Spleen (tissue), 11 donors: ENCODE results near the gene TTC9. TPM values are rescaled to one million over a fixed set of nuclear protein-coding genes. Genes with fewer than 3 reads are reported as not detected.
"Not testable (repeated sequence)": the region's sequence is repeated elsewhere in the genome, so short reads cannot be mapped to it uniquely, and the experiment has no call there.

Experiments
- DNase-seq: peaks from one replicate; pipeline ENCODE4 v3.0.0-alpha.2; 2020
- H3K27ac ChIP-seq, 8 donors: fragments of 200-600 bp; sonication (generic) in 7 of 8; 1 replicate in 4 of 8; 2 replicates in 4 of 8; pipeline versions ENCODE4 v1.5.0 to v1.8.0; 2016 to 2021; ENCODE audit warnings: inconsistent platforms in 4 of 8, mild to moderate bottlenecking in 4 of 8, moderate library complexity in 1 of 8
- H3K27me3 ChIP-seq, 7 donors: fragments of 200-600 bp; sonication (generic) in 6 of 7; replicated peaks in 1 of 7; 1 replicate in 4 of 7; 2 replicates in 3 of 7; pipeline versions ENCODE4 v1.5.0 to v1.8.0; 2016 to 2021; ENCODE audit warnings: inconsistent platforms in 3 of 7, mild to moderate bottlenecking in 1 of 7
- H3K36me3 ChIP-seq, 6 donors: fragments of 200-600 bp; sonication (generic) in 5 of 6; 1 replicate in 4 of 6; 2 replicates in 2 of 6; pipeline versions ENCODE4 v1.5.0 to v1.8.0; 2016 to 2021; ENCODE audit warnings: inconsistent platforms in 2 of 6
- H3K4me1 ChIP-seq, 6 donors: fragments of 200-600 bp; sonication (generic) in 5 of 6; 1 replicate in 3 of 6; 2 replicates in 3 of 6; pipeline versions ENCODE4 v1.5.0 to v1.8.0; 2016 to 2021; ENCODE audit warnings: inconsistent platforms in 3 of 6
- H3K4me3 ChIP-seq, 8 donors: fragments of 200-600 bp; sonication (generic) in 7 of 8; 1 replicate in 4 of 8; 2 replicates in 4 of 8; pipeline versions ENCODE4 v1.5.0 to v1.8.0; 2016 to 2021; ENCODE audit warnings: inconsistent platforms in 4 of 8, mild to moderate bottlenecking in 4 of 8, moderate library complexity in 2 of 8
- H3K9me3 ChIP-seq, 8 donors: fragments of 200-600 bp; sonication (generic) in 7 of 8; 1 replicate in 4 of 8; 2 replicates in 4 of 8; pipeline versions ENCODE4 v1.5.0 to v1.8.0; 2016 to 2021; ENCODE audit warnings: inconsistent platforms in 4 of 8
- POLR2A ChIP-seq, 3 donors: fragments of 450-650 bp; IDR thresholded peaks; one replicate each; pipeline ENCODE4 v1.5.1; 2017; ENCODE audit warnings: antibody characterized with exemption in 3 of 3, mild to moderate bottlenecking in 1 of 3
- POLR2AphosphoS5 ChIP-seq, 3 donors: sonication (generic); formaldehyde crosslinking; IDR thresholded peaks; one replicate each; pipeline ENCODE4 v1.5.1; 2017; ENCODE audit warnings: antibody characterized with exemption in 3 of 3
- WGBS, 5 donors: extraction: QIAGEN DNeasy Blood & Tissue Kit in 3 of 5; methylation state at CpG; one replicate each; pipeline versions ENCODE4 v1.1.5 to v1.1.7; 2013 to 2018; 5-methylcytosine and 5-hydroxymethylcytosine counted together
- intact Hi-C: fragments of 100-400 bp; cut with DNase I; formaldehyde crosslinking; loops from one replicate; pipeline ENCODE4 v1.15.0; 2023; ENCODE audit warnings: low total_unique reads
- polyA plus RNA-seq, 3 donors: library from polyadenylated mRNA; stranded (reverse); fragments of 200-250 nt; gene quantifications; one replicate each; pipeline ENCODE4 v1.2.1, GENCODE V29; 2013
- total RNA-seq, 7 donors: library from RNA; depleted of rRNA in 3 of 7; stranded (reverse); fragments of >200 nt in 3 of 7; fragmentation: NEBNext Ultra II Directional in 4 of 7; extraction: Animal tissue kit (Norgen Biotek cat#: 25700) in 4 of 7; gene quantifications; one replicate each; pipeline versions ENCODE4 v1.1.0 to v1.2.1, GENCODE V29; 2016 to 2021
- TF ChIP-seq, protein P1 (sequence below), 11 experiments: fragments of 200-600 bp in 7 of 11; fragments of 450-650 bp in 4 of 11; sonication (generic) in 4 of 11; IDR thresholded peaks in 8 of 11; conservative IDR thresholded peaks in 3 of 11; 1 replicate in 7 of 11; 2 replicates in 4 of 11; pipeline versions ENCODE4 v1.4.0 to v1.8.0; 2016 to 2021; ENCODE audit warnings: antibody characterized with exemption in 11 of 11, inconsistent platforms in 4 of 11, mild to moderate bottlenecking in 1 of 11
- donor health status: healthy with polysubstance abuse.
- donor health status: DM: no; HTN: no; CAD: no; lungs with moderate emphysema.
- donor health status: DM: no; HTN: no; CAD: no.
- donor health status: Bipolar disorder and iron deficiency.
- donor health status: healthy.
- donor health status: DM: no; HTN: no; CAD: no.
- donor health status: DM: yes; HTN: yes; CAD: no.

Gene TTC9
- total and polyA plus RNA-seq, 10 donors: 4.6 to 13.2 (median 8.6) TPM

DNA sequence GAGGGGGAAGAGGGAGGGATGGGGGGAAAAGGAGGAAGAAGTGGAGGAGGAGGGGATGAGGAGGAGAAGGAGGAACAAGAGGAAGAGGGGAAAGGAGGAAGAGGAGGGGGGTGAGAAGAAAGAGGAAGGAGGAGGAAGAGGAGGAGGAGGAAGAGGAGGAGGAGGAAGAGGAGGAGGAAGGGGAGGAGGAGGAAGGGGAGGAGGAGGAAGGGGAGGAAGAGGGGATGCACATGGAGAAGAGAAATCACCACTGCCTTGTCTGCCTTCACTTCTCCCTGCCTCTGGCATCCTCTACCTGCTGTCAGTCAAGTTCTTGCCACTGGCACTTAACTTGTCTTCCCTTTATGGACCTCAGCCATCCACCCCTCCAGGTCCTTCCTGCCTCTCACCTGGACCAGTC lies 59.9 kb downstream of the TTC9 start:
- Histone ChIP-seq H3K27ac (peak overlapping the region in 4 of 8 donors; percentile 40 to 71 (median 58)), H3K36me3 (no peaks in the 10 kb centered on the region), H3K4me3 (no peak overlapping the region), H3K27me3 (no peaks in the 10 kb centered on the region), H3K4me1 (peaks cover 0 to 43% (median 6%) of the 10 kb centered on the region in 6 donors), H3K9me3 (no peaks in the 10 kb centered on the region)
- intact Hi-C loops: no loop called here
- TF ChIP-seq, protein P1, sequence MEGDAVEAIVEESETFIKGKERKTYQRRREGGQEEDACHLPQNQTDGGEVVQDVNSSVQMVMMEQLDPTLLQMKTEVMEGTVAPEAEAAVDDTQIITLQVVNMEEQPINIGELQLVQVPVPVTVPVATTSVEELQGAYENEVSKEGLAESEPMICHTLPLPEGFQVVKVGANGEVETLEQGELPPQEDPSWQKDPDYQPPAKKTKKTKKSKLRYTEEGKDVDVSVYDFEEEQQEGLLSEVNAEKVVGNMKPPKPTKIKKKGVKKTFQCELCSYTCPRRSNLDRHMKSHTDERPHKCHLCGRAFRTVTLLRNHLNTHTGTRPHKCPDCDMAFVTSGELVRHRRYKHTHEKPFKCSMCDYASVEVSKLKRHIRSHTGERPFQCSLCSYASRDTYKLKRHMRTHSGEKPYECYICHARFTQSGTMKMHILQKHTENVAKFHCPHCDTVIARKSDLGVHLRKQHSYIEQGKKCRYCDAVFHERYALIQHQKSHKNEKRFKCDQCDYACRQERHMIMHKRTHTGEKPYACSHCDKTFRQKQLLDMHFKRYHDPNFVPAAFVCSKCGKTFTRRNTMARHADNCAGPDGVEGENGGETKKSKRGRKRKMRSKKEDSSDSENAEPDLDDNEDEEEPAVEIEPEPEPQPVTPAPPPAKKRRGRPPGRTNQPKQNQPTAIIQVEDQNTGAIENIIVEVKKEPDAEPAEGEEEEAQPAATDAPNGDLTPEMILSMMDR (IDR thresholded peaks at IDR 0.05 in 8 of 11, conservative IDR thresholded peaks at IDR 0.05 in 3 of 11): no peak
- TF ChIP-seq POLR2AphosphoS5 (IDR thresholded peaks at IDR 0.05): no peak
- TF ChIP-seq POLR2A (IDR thresholded peaks at IDR 0.05): no peak
- no peak for DNase-seq

DNA sequence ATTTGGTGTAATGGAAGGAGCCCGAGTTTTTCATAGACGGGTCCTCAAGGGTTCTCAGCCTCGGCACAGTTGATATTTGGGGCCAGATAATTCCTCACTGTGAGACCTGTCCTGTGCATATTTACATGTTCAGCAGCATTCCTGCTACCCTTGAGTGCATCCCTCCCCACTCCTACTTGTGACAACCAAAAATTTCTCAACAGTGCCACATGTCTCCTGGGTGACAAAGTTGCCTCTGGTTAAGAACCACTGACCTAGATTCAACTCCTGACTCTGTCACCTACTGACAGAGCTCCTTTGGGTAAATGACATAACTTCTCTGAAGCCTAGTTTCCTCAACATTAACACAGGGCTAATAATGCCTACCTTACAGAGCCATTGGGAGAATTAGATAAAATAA lies 60.4 kb downstream of the TTC9 start:
- Histone ChIP-seq H3K27me3 (no peaks in the 10 kb centered on the region), H3K4me3 (no peak overlapping the region), H3K4me1 (peaks cover 0 to 43% (median 6%) of the 10 kb centered on the region in 6 donors), H3K36me3 (no peaks in the 10 kb centered on the region), H3K27ac (no peak overlapping the region), H3K9me3 (no peaks in the 10 kb centered on the region)
- TF ChIP-seq POLR2A (IDR thresholded peaks at IDR 0.05) (no peak), POLR2AphosphoS5 (IDR thresholded peaks at IDR 0.05) (no peak)
- TF ChIP-seq, protein P1 (IDR thresholded peaks at IDR 0.05 in 8 of 11, conservative IDR thresholded peaks at IDR 0.05 in 3 of 11): no peak
- no peak for DNase-seq
- WGBS, 5 donors: 60 to 93% (median 92%) methylated on average over 3 of the region's 3 CpGs
- intact Hi-C loops: no loop called here

DNA sequence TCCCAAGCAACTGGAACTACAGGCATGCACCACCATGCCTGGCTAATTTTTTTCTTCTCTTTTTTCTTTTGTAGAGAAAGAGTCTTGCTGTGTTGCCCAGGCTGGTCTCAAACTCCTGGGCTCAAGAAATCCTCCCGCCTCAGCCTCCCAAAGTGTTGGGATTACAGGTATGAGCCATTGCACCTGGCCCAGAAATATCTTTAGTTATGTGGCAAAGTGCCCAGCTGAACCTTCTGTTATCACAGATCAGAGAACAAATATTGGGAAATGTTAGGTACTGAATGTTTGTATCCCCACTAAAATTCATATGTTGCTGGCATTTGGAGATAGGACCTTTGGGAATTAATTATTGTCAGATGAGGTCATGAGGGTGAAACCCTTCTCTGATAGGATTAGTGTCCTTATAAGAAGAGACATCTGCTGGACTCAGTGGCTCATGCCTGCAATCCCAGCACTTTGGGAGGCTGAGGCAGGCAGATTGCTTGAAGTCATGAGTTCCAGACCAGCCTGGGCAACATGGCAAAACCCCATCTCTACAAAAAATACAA lies 62.0 kb downstream of the TTC9 start:
- H3K4me3 ChIP-seq, DNase-seq, H3K36me3 ChIP-seq, H3K27me3 ChIP-seq, intact Hi-C loops, H3K9me3 ChIP-seq, H3K27ac ChIP-seq: not testable (repeated sequence)
- peaks cover 0 to 32% (median 1%) of the 10 kb centered on the region in 6 donors for H3K4me1 ChIP-seq
- 81 to 100% (median 91%) methylated on average over 1 of the region's 1 CpG for WGBS, 5 donors

DNA sequence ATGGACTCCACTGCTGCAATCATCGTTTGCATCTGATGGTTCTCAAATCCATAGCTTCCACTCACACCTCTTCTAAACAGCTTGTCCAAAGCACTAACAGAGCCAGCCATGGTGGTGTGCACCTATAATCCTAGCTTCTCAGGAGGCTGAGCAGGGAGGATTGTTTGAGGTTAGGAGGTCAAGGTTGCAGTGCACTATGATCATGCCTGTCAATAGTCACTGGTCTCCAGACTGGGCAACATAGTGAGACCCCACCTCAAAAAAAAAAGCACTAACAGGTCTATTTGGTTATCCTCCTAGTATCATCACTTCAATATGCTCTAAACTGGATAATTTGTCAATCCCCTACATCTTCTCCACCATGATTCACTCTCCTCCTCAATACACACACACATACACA lies 63.2 kb downstream of the TTC9 start:
- Histone ChIP-seq H3K36me3 (no peaks in the 10 kb centered on the region), H3K4me3 (no peak overlapping the region), H3K27ac (no peak overlapping the region), H3K9me3 (no peaks in the 10 kb centered on the region), H3K4me1 (peaks cover 0 to 21% (median 2%) of the 10 kb centered on the region in 6 donors), H3K27me3 (no peaks in the 10 kb centered on the region)
- 84 to 100% (median 92%) methylated on average over 1 of the region's 1 CpG for WGBS, 5 donors
- no peak for DNase-seq
- TF ChIP-seq, protein P1 (IDR thresholded peaks at IDR 0.05 in 8 of 11, conservative IDR thresholded peaks at IDR 0.05 in 3 of 11): no peak
- TF ChIP-seq POLR2AphosphoS5 (IDR thresholded peaks at IDR 0.05) (no peak), POLR2A (IDR thresholded peaks at IDR 0.05) (no peak)
- intact Hi-C loops: no loop called here

DNA sequence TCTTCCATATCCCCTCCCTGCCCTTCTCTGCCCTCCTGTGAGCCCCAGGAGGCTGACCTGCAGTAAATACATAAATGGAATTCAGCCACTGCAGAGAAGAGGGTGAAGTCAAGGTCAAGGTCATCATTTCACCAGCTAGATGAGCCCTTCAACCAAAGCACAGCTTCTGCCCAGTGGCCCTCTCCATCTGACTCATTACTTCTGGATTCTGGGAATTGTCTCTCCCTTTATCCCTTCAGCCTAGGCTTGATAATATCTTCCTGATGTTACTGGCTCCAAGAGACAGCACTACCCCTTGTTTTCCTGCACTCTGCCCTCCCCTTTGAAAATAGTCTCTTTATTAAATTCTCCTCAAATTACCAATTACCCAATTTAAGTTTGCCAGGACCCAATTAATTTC lies 64.5 kb downstream of the TTC9 start:
- H3K27me3 ChIP-seq: no peaks in the 10 kb centered on the region

More for the DNA sequence above, 64.5 kb downstream of the TTC9 start:
- intact Hi-C loops: no loop called here
- peaks cover 0 to 10% (median 4%) of the 10 kb centered on the region in 6 donors for H3K4me1 ChIP-seq
- H3K36me3 ChIP-seq: no peaks in the 10 kb centered on the region
- no peak overlapping the region for H3K27ac ChIP-seq
- no peak for DNase-seq
- no peaks in the 10 kb centered on the region for H3K9me3 ChIP-seq
- TF ChIP-seq POLR2A (IDR thresholded peaks at IDR 0.05): no peak
- TF ChIP-seq, protein P1 (IDR thresholded peaks at IDR 0.05 in 8 of 11, conservative IDR thresholded peaks at IDR 0.05 in 3 of 11): no peak
- no peak for TF ChIP-seq POLR2AphosphoS5 (IDR thresholded peaks at IDR 0.05)
- H3K4me3 ChIP-seq: no peak overlapping the region
